ENCODE data around the gene TSC2. TPM values are rescaled to one million over a fixed set of nuclear protein-coding genes. Genes with fewer than 3 reads are reported as not detected.

The TSC2 gene
- total RNA-seq, 6 experiments from 2014 or later, result 25.7 to 124 (median 59.4) TPM

GRCh38 chr16:2086812-2087747 is 39.3 kb downstream of the TSC2 start:
- WGBS (ENCODE audit: insufficient coverage, low coverage, low lambda C conversion rate, missing lambda C conversion rate), result 90% methylated on average over 2 of the region's 30 CpGs
- Histone ChIP-seq H3K27me3 (no peaks in the 10 kb centered on the region), H3K36me3 (peaks cover 0 to 38% (median 6%) of the 10 kb centered on the region in 4 donors), H3K4me3 (no peak overlapping the region), H3K4me1 (peaks cover 0 to 67% (median 25%) of the 10 kb centered on the region in 4 donors), H3K9me3 (no peaks in the 10 kb centered on the region), H3K27ac (peak overlapping the region in 1 of 3 donors; percentile 74)
- intact Hi-C loops (cut with DNase I), result no loop called here
- no peak for TF ChIP-seq CTCF (IDR thresholded peaks at IDR 0.05)
- TF ChIP-seq POLR2A (IDR thresholded peaks at IDR 0.05), result no peak
- ATAC-seq, result no peak
- DNase-seq, result no peak

- H3K36me3 ChIP-seq, result peaks cover 0 to 38% (median 6%) of the 10 kb centered on the region in 4 donors
- peak; percentile 2 to 43 (median 26) for ATAC-seq
- H3K27me3 ChIP-seq, result no peaks in the 10 kb centered on the region
- no CpG with 5 or more reads among the region's 41 CpGs for WGBS (ENCODE audit: insufficient coverage, low coverage, low lambda C conversion rate, missing lambda C conversion rate)
- peak in 2 of 3 donors; percentile 85 to 90 for DNase-seq
- no peak overlapping the region for H3K4me3 ChIP-seq
- H3K27ac ChIP-seq, result peak overlapping the region in 1 of 3 donors; percentile 74
- H3K4me1 ChIP-seq, result peaks cover 0 to 59% (median 25%) of the 10 kb centered on the region in 4 donors
- intact Hi-C loops (cut with DNase I), result no loop called here
- H3K9me3 ChIP-seq, result no peaks in the 10 kb centered on the region
- no peak for TF ChIP-seq CTCF (IDR thresholded peaks at IDR 0.05)
- no peak for TF ChIP-seq POLR2A (IDR thresholded peaks at IDR 0.05)
These were observed 40.2 kb downstream of the TSC2 start for GRCh38 chr16:2087748-2088631.

- WGBS (ENCODE audit: insufficient coverage, low coverage, low lambda C conversion rate, missing lambda C conversion rate), result 90% methylated on average over 5 of the region's 20 CpGs
- TF ChIP-seq POLR2A (IDR thresholded peaks at IDR 0.05), result no peak
- TF ChIP-seq CTCF (IDR thresholded peaks at IDR 0.05), result no peak
- H3K4me3 ChIP-seq, result peak overlapping the region in 2 of 3 donors; percentile 40 to 47
- peaks cover 0 to 59% (median 25%) of the 10 kb centered on the region in 4 donors for H3K4me1 ChIP-seq
- ATAC-seq, result no peak
- H3K27ac ChIP-seq, result peak overlapping the region in 1 of 3 donors; percentile 26
- intact Hi-C loops (cut with DNase I), result no loop called here
- DNase-seq, result no peak
- H3K9me3 ChIP-seq, result no peaks in the 10 kb centered on the region
- H3K27me3 ChIP-seq, result no peaks in the 10 kb centered on the region
- peaks cover 0 to 45% (median 6%) of the 10 kb centered on the region in 4 donors for H3K36me3 ChIP-seq
These were observed 41.1 kb downstream of the TSC2 start for GRCh38 chr16:2088759-2089358.

Data from right lobe of liver (tissue), 6 donors.